AG04449 (cell line): ENCODE results near the gene GDF15.
A peak's percentile ranks its signal among the peaks of the same experiment; 100 is the strongest.
"Not testable (repeated sequence)": the region's sequence is repeated elsewhere in the genome, so short reads cannot be mapped to it uniquely, and the experiment has no call there.

Experiments
- CTCF ChIA-PET: fragments of 350-600 bp; formaldehyde crosslinking; extraction: SDS; loops from one replicate; lab custom pipeline; 2021; ENCODE audit warnings: antibody characterized with exemption; lab: Yijun Ruan, JAX
- POLR2A ChIA-PET: fragments of 400-600, 350-600 bp; formaldehyde crosslinking; extraction: SDS; loops from one replicate; lab custom pipeline; 2020; ENCODE audit warnings: antibody characterized with exemption, inconsistent platforms; lab: Yijun Ruan, JAX
- DNase-seq: peaks from one replicate; pipeline ENCODE4 v3.0.0-alpha.2; 2010; ENCODE audit warnings: low read depth, low spot score
- H3K4me3 ChIP-seq: 2 replicates; pipeline ENCODE4 v1.5.1; 2011; ENCODE audit warnings: low read depth, mild to moderate bottlenecking, control low read depth, low read length
- TF ChIP-seq, protein P1 (sequence below): IDR thresholded peaks from one replicate; pipeline ENCODE4 v1.5.1; 2011; ENCODE audit warnings: mild to moderate bottlenecking, moderate library complexity, low read length, control low read depth, inconsistent platforms; ENCODE audit not compliant: insufficient read depth; ENCODE audit errors: missing control alignments

GDF15 gene

DNA sequence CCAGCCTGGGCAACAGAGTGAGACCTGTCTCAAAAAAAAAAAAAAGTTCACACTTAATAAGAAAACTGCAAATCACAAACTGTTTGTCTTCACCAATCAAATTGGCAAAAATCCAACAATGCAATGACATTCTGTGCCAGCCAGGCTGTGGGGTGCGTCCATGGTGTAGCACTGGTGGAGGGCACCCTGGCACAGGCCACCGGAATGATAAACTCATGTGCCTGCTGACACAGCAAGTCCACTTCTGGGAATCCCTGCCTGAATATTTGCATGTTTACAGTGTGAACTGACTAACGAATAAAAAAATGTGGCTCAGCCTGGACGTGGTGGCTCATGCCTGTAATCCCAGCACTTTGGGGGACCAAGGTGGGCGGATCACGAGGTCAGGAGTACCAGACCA, 13.1 kb downstream of the GDF15 start:
- TF ChIP-seq, protein P1, sequence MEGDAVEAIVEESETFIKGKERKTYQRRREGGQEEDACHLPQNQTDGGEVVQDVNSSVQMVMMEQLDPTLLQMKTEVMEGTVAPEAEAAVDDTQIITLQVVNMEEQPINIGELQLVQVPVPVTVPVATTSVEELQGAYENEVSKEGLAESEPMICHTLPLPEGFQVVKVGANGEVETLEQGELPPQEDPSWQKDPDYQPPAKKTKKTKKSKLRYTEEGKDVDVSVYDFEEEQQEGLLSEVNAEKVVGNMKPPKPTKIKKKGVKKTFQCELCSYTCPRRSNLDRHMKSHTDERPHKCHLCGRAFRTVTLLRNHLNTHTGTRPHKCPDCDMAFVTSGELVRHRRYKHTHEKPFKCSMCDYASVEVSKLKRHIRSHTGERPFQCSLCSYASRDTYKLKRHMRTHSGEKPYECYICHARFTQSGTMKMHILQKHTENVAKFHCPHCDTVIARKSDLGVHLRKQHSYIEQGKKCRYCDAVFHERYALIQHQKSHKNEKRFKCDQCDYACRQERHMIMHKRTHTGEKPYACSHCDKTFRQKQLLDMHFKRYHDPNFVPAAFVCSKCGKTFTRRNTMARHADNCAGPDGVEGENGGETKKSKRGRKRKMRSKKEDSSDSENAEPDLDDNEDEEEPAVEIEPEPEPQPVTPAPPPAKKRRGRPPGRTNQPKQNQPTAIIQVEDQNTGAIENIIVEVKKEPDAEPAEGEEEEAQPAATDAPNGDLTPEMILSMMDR: no peak
- POLR2A ChIA-PET: no interaction called here
- CTCF ChIA-PET: interaction anchor here (0.8 to 5.7 kb wide), 4 partner anchors 9 to 414 kb away, joined by 3 to 71 read pairs (median 28); no protein-coding TSS in a partner anchor
- DNase-seq: no peak
- no peak overlapping the region for H3K4me3 ChIP-seq

DNA sequence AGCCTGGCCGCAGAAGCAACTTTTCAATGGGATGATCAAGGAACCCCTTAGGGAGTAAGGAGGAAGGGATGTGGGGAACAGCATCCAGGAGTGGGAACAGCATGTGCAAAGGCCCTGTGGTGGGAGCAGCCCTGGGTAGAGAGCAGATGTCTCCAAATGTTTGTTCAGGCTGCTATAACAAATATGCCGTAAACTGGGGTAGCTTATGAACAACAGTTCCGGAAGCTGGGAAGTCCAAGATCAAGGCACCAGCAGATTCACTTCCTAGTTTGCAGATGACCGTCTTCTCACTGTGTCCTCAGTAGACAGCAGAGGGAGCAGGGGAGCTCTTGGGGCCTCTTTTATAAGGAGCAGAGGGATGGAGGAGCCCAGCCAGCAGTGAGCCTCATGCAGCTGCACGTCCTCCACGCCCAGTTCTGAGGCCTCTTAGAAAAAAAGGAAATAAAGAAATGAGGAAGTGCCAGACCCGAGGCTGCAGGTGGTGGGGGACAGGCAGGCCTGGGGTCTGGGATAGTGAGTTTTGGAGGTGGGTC, 15.7 kb downstream of the GDF15 start:
- CTCF ChIA-PET: interaction anchor here (1.0 to 5.7 kb wide), 11 partner anchors 10 to 147 kb away, joined by 3 to 71 read pairs (median 4); partner anchors contain the start of genes GDF15 and SSBP4
- no peak overlapping the region for H3K4me3 ChIP-seq
- DNase-seq: no peak
- POLR2A ChIA-PET: interaction anchor here (0.8 kb wide), 1 partner anchor 120 kb away, joined by 4 read pairs; the partner anchor contains the start of gene JUND
- TF ChIP-seq, protein P1: peak; percentile 54

DNA sequence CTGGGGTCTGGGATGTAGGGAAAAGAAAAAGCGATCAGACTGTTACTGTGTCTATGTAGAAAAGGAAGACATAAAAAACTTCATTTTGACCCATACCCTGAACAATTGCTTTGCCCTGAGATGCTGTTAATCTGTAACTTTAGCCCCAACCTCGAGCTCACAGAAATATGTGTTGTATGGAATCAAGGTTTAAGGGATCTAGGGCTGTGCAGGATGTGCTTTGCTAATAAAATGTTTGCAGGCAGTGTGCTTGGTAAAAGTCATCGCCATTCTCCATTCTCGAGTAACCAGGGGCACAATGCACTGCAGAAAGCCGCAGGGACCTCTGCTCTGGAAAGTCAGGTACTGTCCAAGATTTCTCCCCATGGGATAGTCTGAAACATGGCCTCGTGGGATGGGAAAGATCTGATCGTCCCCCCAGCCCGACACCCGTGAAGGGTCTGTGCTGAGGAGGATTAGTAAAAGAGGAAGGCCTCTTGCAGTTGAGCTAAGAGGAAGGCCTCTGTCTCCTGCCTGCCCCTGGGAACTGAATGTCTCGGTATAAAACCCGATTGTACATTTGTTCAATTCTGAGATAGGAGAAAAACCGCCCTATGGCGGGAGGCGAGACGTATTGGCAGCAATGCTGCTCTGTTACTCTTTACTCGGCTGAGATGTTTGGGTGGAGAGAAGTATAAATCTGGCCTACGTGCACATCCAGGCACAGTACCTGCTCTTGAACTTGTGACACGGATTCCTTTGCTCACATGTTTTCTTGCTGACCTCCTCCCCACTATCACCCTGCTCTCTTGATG, 16.7 kb downstream of the GDF15 start:
- H3K4me3 ChIP-seq, DNase-seq, POLR2A ChIA-PET: not testable (repeated sequence)
- CTCF ChIA-PET: interaction anchor here (1.2 to 5.7 kb wide), 6 partner anchors 9 to 148 kb away, joined by 3 to 71 read pairs (median 5); partner anchors contain the start of gene SSBP4

DNA sequence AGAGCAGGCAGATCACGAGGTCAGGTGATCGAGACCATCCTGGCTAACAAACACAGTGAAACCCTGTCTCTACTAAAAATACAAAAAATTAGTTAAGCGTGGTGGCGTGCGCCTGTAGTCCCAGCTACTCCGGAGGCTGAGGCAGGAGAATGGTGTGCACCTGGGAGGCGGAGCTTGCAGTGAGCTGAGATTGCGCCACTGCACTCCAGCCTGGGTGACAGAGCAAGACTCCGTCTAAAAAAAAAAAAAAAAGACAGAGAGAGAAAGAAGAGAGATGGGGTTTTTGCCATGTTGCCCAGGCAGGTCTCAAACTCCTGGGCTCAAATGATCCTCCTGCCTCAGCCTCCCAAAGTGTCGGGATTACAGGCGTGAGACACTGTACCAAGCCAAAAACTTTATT, 19.8 kb downstream of the GDF15 start:
- DNase-seq, H3K4me3 ChIP-seq: not testable (repeated sequence)
- POLR2A ChIA-PET: interaction anchor here (0.7 kb wide), 1 partner anchor 13 kb away, joined by 3 read pairs; the partner anchor contains the start of gene SSBP4
- CTCF ChIA-PET: interaction anchor here (0.7 to 3.8 kb wide), 6 partner anchors 8 to 77 kb away, joined by 3 to 38 read pairs (median 6); no protein-coding TSS in a partner anchor

DNA sequence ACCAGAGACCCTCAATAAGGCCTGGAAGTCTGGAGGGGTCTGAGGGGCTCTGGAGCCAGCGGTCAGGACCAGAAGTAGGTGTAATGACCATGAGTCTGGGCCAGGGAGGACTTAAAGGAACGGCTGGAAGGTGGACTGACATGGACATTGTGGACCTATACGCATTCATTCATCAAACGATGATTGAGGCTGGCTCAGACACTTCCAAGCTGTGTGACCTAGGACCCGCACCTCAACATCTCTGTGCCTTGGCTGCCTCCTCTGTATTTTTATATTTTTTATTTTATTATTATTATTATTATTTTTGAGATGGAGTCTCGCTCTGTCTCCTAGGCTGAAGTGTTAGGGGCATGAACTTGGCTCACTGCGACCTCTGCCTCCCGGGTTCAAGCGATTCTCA, 20.8 kb downstream of the GDF15 start:
- ChIA-PET CTCF (interaction anchor here (0.7 to 3.8 kb wide), 6 partner anchors 18 to 78 kb away, joined by 3 to 38 read pairs (median 6); no protein-coding TSS in a partner anchor), POLR2A (no interaction called here)
- no peak overlapping the region for H3K4me3 ChIP-seq
- TF ChIP-seq, protein P1: no peak
- DNase-seq: no peak

DNA sequence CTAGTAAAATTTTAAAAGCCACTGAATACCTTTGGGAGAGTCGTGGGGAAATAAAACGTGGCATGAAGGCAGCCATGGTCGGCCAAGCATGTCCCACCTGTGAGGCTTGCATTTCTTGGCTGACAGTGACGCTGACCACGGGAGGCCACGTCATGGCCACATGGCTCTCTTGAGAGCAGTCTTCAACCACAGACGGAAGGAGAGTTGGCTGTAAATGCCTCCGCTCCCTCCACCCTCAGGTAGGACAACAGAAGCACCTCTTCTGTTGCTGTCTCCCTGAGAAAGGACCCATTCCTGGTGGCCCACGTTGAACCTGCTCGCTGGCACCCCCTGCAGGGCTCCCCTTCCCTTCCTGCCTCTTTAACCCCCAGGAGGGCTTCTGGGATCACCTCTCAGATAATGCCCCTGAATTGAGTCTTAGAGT, 22.1 kb downstream of the GDF15 start:
- CTCF ChIA-PET: interaction anchor here (1.5 to 2.0 kb wide), 2 partner anchors 10 to 20 kb away, joined by 4 to 6 read pairs; partner anchors contain the start of gene LRRC25
- no peak for DNase-seq
- no peak overlapping the region for H3K4me3 ChIP-seq
- TF ChIP-seq, protein P1: peak; percentile 52
- POLR2A ChIA-PET: no interaction called here
